HCT116 (cell line): ENCODE data around the gene MIR17HG. TPM values are rescaled to one million over a fixed set of nuclear protein-coding genes. Genes with fewer than 3 reads are reported as not detected.

Source experiments
- ATAC-seq: fragments of 200-7000 bp; cut with Tn5 transposase; 2 replicates; pipeline ENCODE4 v1.9.1; 2020; ENCODE audit warnings: mild to moderate bottlenecking, moderate library complexity
- BruUV-seq: library from RNA; stranded (reverse); fragments of 400-500 nt; replicated peaks from 2 replicates; lab custom pipeline; 2021; lab: Mats Ljungman, UMichigan
- CTCF ChIA-PET: fragments of 300-600 bp; sonication (Branson Sonifier 250); formaldehyde crosslinking; loops from one replicate; lab custom pipeline; 2021; ENCODE audit warnings: antibody characterized with exemption; lab: Charles Lee
- POLR2A ChIA-PET: fragments of 300-600, 350-600 bp; sonication (Branson Sonifier 250); formaldehyde crosslinking; loops from one replicate; lab custom pipeline; 2021; ENCODE audit warnings: antibody characterized with exemption; lab: Charles Lee
- RAD21 ChIA-PET, 2 experiments: fragments of 300-600 bp; sonication (Branson Sonifier 250); formaldehyde crosslinking; loops; one replicate each; lab custom pipeline; 2023; ENCODE audit warnings: low total read pairs in 2 of 2; ENCODE audit not compliant: uncharacterized antibody in 2 of 2, unreplicated experiment in 2 of 2, low non-redundant PET in 1 of 2; lab: Charles Lee
- DNase-seq: peaks from one replicate; pipeline ENCODE4 v3.0.0-alpha.2; 2010; ENCODE audit warnings: low read depth, low spot score
- H2AFZ ChIP-seq: fragments of 200-600 bp; shearing (Covaris generic), sonication (generic); 2 replicates; pipeline ENCODE4 v1.6.1; 2017; ENCODE audit warnings: low read depth, mixed run types, mixed read lengths, antibody characterized with exemption, low read length; ENCODE audit not compliant: poor library complexity, severe bottlenecking
- H3K27ac ChIP-seq: 2 replicates; pipeline ENCODE4 v1.5.1; 2012; ENCODE audit warnings: low read depth, low read length
- H3K27me3 ChIP-seq: fragments of 200-600 bp; sonication (generic); 2 replicates; pipeline ENCODE4 v1.6.1; 2016; ENCODE audit warnings: mixed run types, low read length, mixed read lengths; ENCODE audit not compliant: insufficient read depth
- H3K36me3 ChIP-seq, 2 experiments: fragments of 200-500 bp in 1 of 2; fragments of 200-600 bp in 1 of 2; sonication (Bioruptor generic) in 1 of 2; sonication (generic) in 1 of 2; 2 replicates each; pipeline versions ENCODE4 v1.5.1 to v1.6.1; 2014 to 2016; ENCODE audit warnings: low read length in 2 of 2, inconsistent platforms in 1 of 2, mixed read lengths in 1 of 2, mixed run types in 1 of 2; ENCODE audit not compliant: insufficient read depth in 2 of 2, control insufficient read depth in 1 of 2
- H3K4me1 ChIP-seq, 2 experiments: fragments of 200-600 bp in 1 of 2; sonication (generic) in 1 of 2; 2 replicates each; pipeline versions ENCODE4 v1.5.1 to v1.6.1; 2012 to 2017; ENCODE audit warnings: low read length in 2 of 2, inconsistent platforms in 1 of 2, mild to moderate bottlenecking in 1 of 2, mixed read lengths in 1 of 2, mixed run types in 1 of 2, moderate library complexity in 1 of 2; ENCODE audit not compliant: insufficient read depth in 2 of 2, control insufficient read depth in 1 of 2
- H3K4me2 ChIP-seq: fragments of 200-600 bp; sonication (generic); 2 replicates; pipeline ENCODE4 v1.6.1; 2017; ENCODE audit warnings: mixed run types, low read length, mixed read lengths
- H3K4me3 ChIP-seq, 2 experiments: fragments of 200-600 bp in 1 of 2; sonication (generic) in 1 of 2; replicated peaks in 1 of 2; 2 replicates each; pipeline ENCODE4 v1.5.1; 2011 to 2016; ENCODE audit warnings: low read length in 2 of 2, control low read depth in 1 of 2, low read depth in 1 of 2, mild to moderate bottlenecking in 1 of 2, mixed read lengths in 1 of 2, mixed run types in 1 of 2
- H3K79me2 ChIP-seq: fragments of 200-600 bp; sonication (generic); 2 replicates; pipeline ENCODE4 v1.6.1; 2017; ENCODE audit warnings: mild to moderate bottlenecking, mixed run types, low read length, moderate library complexity, mixed read lengths; ENCODE audit not compliant: insufficient read depth
- H3K9ac ChIP-seq: fragments of 200-600 bp; sonication (generic); 2 replicates; pipeline ENCODE4 v1.6.1; 2016; ENCODE audit warnings: low read length, mixed read lengths
- H3K9me2 ChIP-seq: fragments of 200-600 bp; sonication (generic), shearing (Covaris generic); 2 replicates; pipeline ENCODE4 v1.6.1; 2017; ENCODE audit warnings: mixed run types, mild to moderate bottlenecking, moderate library complexity; ENCODE audit not compliant: insufficient read depth
- H3K9me3 ChIP-seq, 2 experiments: fragments of 200-500 bp in 1 of 2; fragments of 200-600 bp in 1 of 2; sonication (Bioruptor generic) in 1 of 2; sonication (generic) in 1 of 2; 2 replicates each; pipeline ENCODE4 v1.6.1; 2014 to 2017; ENCODE audit warnings: low read length in 2 of 2, mixed read lengths in 2 of 2, inconsistent platforms in 1 of 2, low read depth in 1 of 2, mild to moderate bottlenecking in 1 of 2, mixed run types in 1 of 2, moderate library complexity in 1 of 2; ENCODE audit not compliant: control insufficient read depth in 1 of 2, insufficient read depth in 1 of 2
- H4K20me1 ChIP-seq: fragments of 200-600 bp; sonication (generic), shearing (Covaris generic); 2 replicates; pipeline ENCODE4 v1.6.1; 2017; ENCODE audit warnings: mixed run types, mild to moderate bottlenecking, moderate library complexity; ENCODE audit not compliant: insufficient read depth
- CBX3 ChIP-seq: IDR thresholded peaks from 2 replicates; pipeline ENCODE4 v1.6.1; 2012; ENCODE audit warnings: low read depth
- CTCF ChIP-seq, 3 experiments: fragments of 200-600 bp in 1 of 3; sonication (generic) in 1 of 3; IDR thresholded peaks in 2 of 3; conservative IDR thresholded peaks in 1 of 3; 2 replicates each; pipeline ENCODE4 v1.5.1; 2012 to 2017; ENCODE audit warnings: low read depth in 2 of 3, low read length in 2 of 3, antibody characterized with exemption in 1 of 3, borderline replicate concordance in 1 of 3, control low read depth in 1 of 3, mild to moderate bottlenecking in 1 of 3, mixed read lengths in 1 of 3, mixed run types in 1 of 3, moderate library complexity in 1 of 3; ENCODE audit not compliant: insufficient read depth in 1 of 3
- EGR1 ChIP-seq: IDR thresholded peaks from 2 replicates; pipeline ENCODE4 v1.6.1; 2012; ENCODE audit warnings: low read depth
- EZH2 ChIP-seq: fragments of 200-600 bp; sonication (generic); IDR thresholded peaks from 2 replicates; pipeline ENCODE4 v1.6.1; 2017; ENCODE audit warnings: antibody characterized with exemption, mixed run types
- EZH2phosphoT487 ChIP-seq: fragments of 200-600 bp; IDR thresholded peaks from 2 replicates; pipeline ENCODE4 v1.6.1; 2018; ENCODE audit warnings: antibody characterized with exemption, borderline replicate concordance
- MAX ChIP-seq: IDR thresholded peaks from 2 replicates; pipeline ENCODE4 v1.6.1; 2012
- POLR2A ChIP-seq: IDR thresholded peaks from 2 replicates; pipeline ENCODE4 v1.7.0; 2011; ENCODE audit warnings: borderline replicate concordance; ENCODE audit not compliant: insufficient read depth, insufficient read length; ENCODE audit errors: extremely low read depth
- POLR2AphosphoS5 ChIP-seq: IDR thresholded peaks from 2 replicates; pipeline ENCODE4 v1.6.1; 2011; ENCODE audit warnings: mild to moderate bottlenecking, low read depth, low read length, moderate library complexity
- RAD21 ChIP-seq: IDR thresholded peaks from 2 replicates; pipeline ENCODE4 v1.6.1; 2012; ENCODE audit warnings: low read depth, mild to moderate bottlenecking
- REST ChIP-seq: IDR thresholded peaks from 2 replicates; pipeline ENCODE4 v1.6.1; 2012; ENCODE audit warnings: low read depth
- SIN3A ChIP-seq: IDR thresholded peaks from 2 replicates; pipeline ENCODE4 v1.6.1; 2012; ENCODE audit warnings: low read depth
- SP1 ChIP-seq: IDR thresholded peaks from 2 replicates; pipeline ENCODE4 v1.6.1; 2012; ENCODE audit warnings: low read depth
- SRF ChIP-seq: IDR thresholded peaks from 2 replicates; pipeline ENCODE4 v1.6.1; 2012; ENCODE audit warnings: low read depth
- ZBTB33 ChIP-seq: IDR thresholded peaks from 2 replicates; pipeline ENCODE4 v1.6.1; 2011; ENCODE audit warnings: mild to moderate bottlenecking, low read length, moderate library complexity; ENCODE audit not compliant: insufficient replicate concordance; ENCODE audit errors: extremely low read depth
- ZFX ChIP-seq: fragments of 450-650 bp; IDR thresholded peaks from 2 replicates; pipeline ENCODE4 v1.6.1; 2017
- intact Hi-C: fragments of 100-400 bp; cut with micrococcal nuclease; formaldehyde crosslinking; loops from 2 replicates; pipeline ENCODE4 v1.10.0; 2022
- total RNA-seq: library from RNA; stranded (reverse); gene quantifications from one replicate; pipeline ENCODE4 v1.2.1, GENCODE V29; 2021; ENCODE audit not compliant: unreplicated experiment
- TF ChIP-seq, protein P1 (sequence below): IDR thresholded peaks from 2 replicates; pipeline ENCODE4 v1.6.1; 2012

The MIR17HG gene
- total RNA-seq, 1 experiment from 2014 or later: 10.3 TPM

GRCh38 chr13:91401920-91402319 lies 54.4 kb downstream of the MIR17HG start:
- intact Hi-C loops: no loop called here
- ChIA-PET RAD21 (no interaction called here), CTCF (no interaction called here), POLR2A (no interaction called here)
- DNase-seq (no peak), ATAC-seq (no peak)
- no TSS peak for BruUV-seq
- Histone ChIP-seq H3K4me3 (no peak overlapping the region), H3K79me2 (no peaks in the 10 kb centered on the region), H3K9ac (no peak overlapping the region), H3K4me1 (peaks cover 0 to 5% of the 10 kb centered on the region in 2 experiments; a peak in 1 of 4 replicates), H3K9me2 (no peaks in the 10 kb centered on the region), H3K4me2 (no peak overlapping the region), H4K20me1 (no peaks in the 10 kb centered on the region), H3K36me3 (no peaks in the 10 kb centered on the region), H3K27me3 (peaks cover 35% of the 10 kb centered on the region), H3K9me3 (no peaks in the 10 kb centered on the region), H3K27ac (no peak overlapping the region), H2AFZ (no peak overlapping the region)
- TF ChIP-seq EZH2 (no peak), SP1 (no peak), MAX (no peak), CBX3 (no peak), POLR2AphosphoS5 (no peak), RAD21 (no peak), CTCF (IDR thresholded peaks at IDR 0.05 in 2 of 3, conservative IDR thresholded peaks at IDR 0.05 in 1 of 3; ENCODE audit: borderline replicate concordance in 1 of 3, insufficient read depth in 1 of 3, low read depth in 2 of 3, low read length in 2 of 3) (no peak), SIN3A (no peak), REST (no peak), POLR2A (no peak), SRF (no peak), EGR1 (no peak), EZH2phosphoT487 (no peak), ZBTB33 (no peak), ZFX (no peak)
- TF ChIP-seq, protein P1, sequence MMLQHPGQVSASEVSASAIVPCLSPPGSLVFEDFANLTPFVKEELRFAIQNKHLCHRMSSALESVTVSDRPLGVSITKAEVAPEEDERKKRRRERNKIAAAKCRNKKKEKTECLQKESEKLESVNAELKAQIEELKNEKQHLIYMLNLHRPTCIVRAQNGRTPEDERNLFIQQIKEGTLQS: no peak
